ENCODE results near the gene VEGFA.

Gene VEGFA

DNA sequence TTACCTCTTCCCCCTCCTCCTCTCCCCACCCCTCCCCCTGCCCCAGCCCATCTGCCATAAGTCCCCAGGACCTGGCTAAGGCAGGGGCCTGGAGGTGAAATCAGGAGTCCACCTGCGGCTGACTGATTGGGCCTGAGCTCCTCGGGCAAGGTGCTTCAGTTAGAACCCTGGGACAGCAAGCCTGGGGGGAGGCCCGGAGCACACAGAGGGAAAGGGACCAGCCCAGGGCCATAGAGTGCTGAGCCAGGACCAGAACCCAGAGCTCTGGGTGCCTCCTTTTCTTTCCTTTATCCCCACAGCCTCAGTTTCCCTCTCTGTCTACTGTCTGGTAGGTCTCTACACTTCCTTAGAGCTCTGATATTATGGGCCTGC is 35.7 kb upstream of the VEGFA start:
- TF ChIP-seq, protein P1, sequence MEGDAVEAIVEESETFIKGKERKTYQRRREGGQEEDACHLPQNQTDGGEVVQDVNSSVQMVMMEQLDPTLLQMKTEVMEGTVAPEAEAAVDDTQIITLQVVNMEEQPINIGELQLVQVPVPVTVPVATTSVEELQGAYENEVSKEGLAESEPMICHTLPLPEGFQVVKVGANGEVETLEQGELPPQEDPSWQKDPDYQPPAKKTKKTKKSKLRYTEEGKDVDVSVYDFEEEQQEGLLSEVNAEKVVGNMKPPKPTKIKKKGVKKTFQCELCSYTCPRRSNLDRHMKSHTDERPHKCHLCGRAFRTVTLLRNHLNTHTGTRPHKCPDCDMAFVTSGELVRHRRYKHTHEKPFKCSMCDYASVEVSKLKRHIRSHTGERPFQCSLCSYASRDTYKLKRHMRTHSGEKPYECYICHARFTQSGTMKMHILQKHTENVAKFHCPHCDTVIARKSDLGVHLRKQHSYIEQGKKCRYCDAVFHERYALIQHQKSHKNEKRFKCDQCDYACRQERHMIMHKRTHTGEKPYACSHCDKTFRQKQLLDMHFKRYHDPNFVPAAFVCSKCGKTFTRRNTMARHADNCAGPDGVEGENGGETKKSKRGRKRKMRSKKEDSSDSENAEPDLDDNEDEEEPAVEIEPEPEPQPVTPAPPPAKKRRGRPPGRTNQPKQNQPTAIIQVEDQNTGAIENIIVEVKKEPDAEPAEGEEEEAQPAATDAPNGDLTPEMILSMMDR (conservative IDR thresholded peaks at IDR 0.05; ENCODE audit: low read length), result no peak
- no peak overlapping the region for H3K4me3 ChIP-seq (ENCODE audit: low read length)
- no peak for DNase-seq (ENCODE audit: low read depth)

DNA sequence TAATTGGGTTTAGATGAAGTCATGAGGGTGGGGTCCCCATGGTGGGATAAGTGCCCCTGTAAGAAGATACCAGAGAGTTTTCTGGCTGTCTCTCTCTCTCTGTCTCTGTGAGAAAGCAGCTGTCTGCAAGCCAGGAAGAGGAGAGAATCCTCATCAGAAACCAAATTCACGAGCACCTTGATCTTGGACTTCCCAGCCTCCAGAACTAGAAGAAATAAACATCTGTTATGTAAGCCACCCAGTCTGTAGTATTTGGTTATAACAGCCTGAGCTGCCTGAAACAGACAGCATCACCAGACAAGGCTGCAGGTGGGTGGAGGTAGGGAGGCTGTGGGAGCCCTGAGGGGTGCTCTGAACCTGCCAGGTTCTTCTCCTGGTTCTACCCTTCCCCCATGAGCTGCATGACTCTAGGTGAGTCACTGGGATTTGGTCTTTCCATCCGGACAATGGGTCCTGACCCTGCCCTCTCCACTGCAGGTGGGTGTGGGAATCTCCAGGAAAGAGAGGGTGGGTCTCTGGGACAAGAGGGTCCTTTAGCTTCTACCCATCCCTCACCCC is 34.3 kb upstream of the VEGFA start:
- TF ChIP-seq, protein P1 (conservative IDR thresholded peaks at IDR 0.05; ENCODE audit: low read length), result no peak
- no peak overlapping the region for H3K4me3 ChIP-seq (ENCODE audit: low read length)
- DNase-seq (ENCODE audit: low read depth), result no peak

DNA sequence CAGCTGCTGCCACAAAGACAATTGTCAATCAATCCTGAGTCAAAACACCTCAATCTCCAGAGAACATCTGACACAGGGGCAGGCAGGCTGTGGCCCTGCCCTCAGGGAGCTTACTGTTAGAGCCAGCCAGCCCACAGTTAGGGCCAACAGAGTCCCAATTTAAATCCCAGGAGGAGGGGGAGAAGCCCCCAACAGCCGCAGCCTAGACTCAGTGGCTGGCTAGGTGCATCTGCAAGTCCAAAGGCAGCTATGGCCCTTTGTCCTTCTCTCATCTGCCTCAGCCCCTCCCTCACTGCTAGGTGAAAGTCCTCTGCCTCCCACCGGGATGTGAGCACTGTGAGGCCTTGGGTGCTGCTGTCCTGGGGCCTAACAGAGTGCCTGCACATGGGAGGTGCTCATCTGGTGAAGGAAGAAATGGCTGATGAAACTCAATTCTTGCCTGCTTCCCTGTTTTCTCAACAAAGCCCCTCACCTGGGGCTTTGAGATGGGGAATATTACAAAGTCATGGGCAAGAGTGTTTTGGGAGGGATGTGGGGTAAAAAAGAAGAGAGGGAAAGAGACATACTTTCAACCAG is 33.7 kb upstream of the VEGFA start:
- no peak overlapping the region for H3K4me3 ChIP-seq (ENCODE audit: low read length)
- DNase-seq (ENCODE audit: low read depth), result no peak
- TF ChIP-seq, protein P1 (conservative IDR thresholded peaks at IDR 0.05; ENCODE audit: low read length), result no peak

DNA sequence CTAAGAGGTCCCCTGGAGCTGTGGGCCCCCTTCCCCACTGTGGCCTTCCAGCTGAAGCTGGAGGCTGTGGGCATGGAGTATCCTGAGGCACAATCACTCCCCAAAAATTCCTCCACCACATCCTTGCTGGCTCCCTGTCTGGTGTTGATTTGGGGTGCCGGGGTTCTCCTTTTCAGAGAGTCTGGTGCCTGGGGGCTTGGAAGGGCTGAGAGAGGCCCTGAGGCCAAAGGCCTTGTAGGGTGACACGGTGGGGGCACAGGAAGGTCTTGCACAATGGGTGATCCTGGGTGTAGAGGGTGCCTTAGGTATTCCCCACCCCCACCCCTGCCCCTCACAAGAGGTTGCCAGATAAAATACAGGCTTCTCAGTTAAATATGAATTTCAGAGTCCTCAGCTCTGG is 33.2 kb upstream of the VEGFA start:
- TF ChIP-seq, protein P1 (conservative IDR thresholded peaks at IDR 0.05; ENCODE audit: low read length), result no peak
- no peak for DNase-seq (ENCODE audit: low read depth)
- H3K4me3 ChIP-seq (ENCODE audit: low read length), result no peak overlapping the region

DNA sequence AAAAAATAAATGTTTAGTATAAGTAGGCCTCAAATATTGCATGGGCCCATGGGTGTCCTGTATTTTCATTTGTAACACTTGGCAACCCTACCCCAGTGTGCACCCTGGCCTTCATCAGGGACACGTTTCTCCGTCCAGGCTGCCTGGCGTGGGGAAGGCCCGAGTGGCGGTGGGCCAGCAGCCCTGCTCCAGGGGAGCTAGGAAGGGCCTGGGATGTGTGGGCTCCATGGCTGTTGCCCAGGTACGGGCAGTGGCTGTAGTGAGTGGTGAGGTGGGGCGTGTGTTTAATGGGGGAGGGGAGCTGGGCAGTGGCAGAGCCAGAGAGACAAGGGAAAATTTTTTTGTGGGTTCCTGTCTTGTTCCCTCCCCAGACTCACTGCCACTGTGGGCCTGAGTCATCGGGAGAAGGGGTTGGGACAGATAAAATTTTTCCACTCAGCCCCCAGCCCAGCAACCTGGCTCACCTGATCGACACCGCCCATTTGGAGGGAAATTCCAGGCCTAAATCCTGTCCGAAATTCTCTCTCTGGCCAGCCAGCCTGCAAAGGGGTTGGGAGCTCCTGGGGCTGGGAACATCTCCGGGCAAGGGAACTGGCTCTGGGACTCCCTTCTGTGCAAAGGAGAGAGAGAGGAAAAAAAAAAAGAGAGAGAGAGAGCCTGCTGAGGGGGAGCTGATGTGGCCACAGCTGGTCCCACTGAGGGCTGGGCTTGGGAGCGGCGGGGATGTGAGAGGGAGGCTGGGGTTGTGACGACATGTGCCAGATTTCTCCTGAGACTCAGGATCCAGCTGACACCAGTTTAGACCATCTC is 32.5 kb upstream of the VEGFA start:
- DNase-seq (ENCODE audit: low read depth), result peak; percentile 29

DNA sequence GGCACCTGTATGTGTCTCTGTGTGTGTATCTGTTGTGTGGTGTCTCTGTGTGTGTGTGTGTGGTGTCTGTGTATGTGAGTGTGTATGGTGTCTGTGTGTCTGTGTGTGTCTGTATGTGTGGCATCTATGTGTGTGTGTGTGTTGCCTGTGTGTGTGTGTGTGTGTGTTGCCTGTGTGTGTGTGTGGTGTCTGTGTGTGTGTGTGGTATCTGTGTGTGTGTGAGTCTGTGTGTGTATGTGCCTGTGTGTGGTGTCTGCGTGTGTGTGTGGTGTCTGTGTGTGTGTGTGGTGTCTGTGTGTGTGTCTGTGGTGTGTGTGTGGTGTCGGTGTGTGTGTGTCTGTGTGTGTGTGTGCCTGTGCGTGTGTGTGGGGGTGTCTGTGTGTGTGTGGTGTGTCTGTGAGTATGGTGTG is 31.7 kb upstream of the VEGFA start:
- no peak overlapping the region for H3K4me3 ChIP-seq (ENCODE audit: low read length)
- TF ChIP-seq, protein P1 (conservative IDR thresholded peaks at IDR 0.05; ENCODE audit: low read length), result no peak
- DNase-seq (ENCODE audit: low read depth), result no peak

More for the DNA sequence above, 32.5 kb upstream of the VEGFA start:
- TF ChIP-seq, protein P1 (conservative IDR thresholded peaks at IDR 0.05; ENCODE audit: low read length), result no peak
- no peak overlapping the region for H3K4me3 ChIP-seq (ENCODE audit: low read length)

Measured in AG10803 (cell line).